ENCODE data around the gene DIDO1. TPM values are rescaled to one million over a fixed set of nuclear protein-coding genes. Genes with fewer than 3 reads are reported as not detected.

DIDO1 gene
- total and polyA plus RNA-seq, 9 donors, result 35.0 to 42.0 (median 38.2) TPM

DNA sequence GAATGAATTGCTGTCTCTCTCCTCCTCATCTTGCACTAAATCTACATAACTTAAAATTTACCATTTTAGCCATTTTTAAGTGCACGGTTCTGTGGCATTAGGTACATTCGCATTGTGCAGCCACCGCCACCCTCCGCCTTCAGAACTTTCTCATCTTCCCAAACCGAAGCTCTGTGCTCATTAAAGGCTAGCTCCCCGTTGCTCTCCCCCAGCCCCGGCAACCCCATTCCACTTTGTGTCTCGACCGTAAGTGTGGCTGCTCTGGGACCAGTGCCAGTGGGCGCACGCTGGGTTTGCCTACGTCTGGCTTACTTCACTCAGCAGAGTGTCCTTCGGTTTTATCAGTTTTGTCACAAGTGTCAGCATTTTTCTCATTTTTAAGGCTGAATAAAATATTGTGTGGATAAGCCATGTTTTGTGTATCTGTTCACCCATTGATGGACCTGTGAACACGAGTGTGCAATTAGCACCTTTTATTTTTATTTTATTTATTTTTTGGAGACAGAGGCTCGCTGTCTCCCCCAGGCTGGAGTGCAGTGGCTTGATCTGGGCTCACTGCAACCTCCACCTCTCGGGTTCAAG is 43.0 kb upstream of the DIDO1 start:
- Histone ChIP-seq H3K36me3 (ENCODE audit: control insufficient read depth, insufficient read depth, low read length) (no peaks in the 10 kb centered on the region), H3K4me1 (ENCODE audit: control insufficient read depth, insufficient read depth, low read length) (peaks cover 14% of the 10 kb centered on the region), H3K27ac (ENCODE audit: low read length) (no peak overlapping the region), H3K27me3 (ENCODE audit: control insufficient read depth, insufficient read depth, low read length) (peaks cover 48% of the 10 kb centered on the region), H3K4me3 (ENCODE audit: low read length) (no peak overlapping the region), H3K9me3 (replicated peaks; ENCODE audit: control insufficient read depth, low read depth, low read length) (no peaks in the 10 kb centered on the region)
- no peak for DNase-seq
- 69% methylated on average over 14 of the region's 16 CpGs for WGBS (ENCODE audit: insufficient coverage)

- H3K36me3 ChIP-seq (ENCODE audit: control insufficient read depth, insufficient read depth, low read length), result no peaks in the 10 kb centered on the region
- H3K27ac ChIP-seq (ENCODE audit: low read length), result no peak overlapping the region
- no peaks in the 10 kb centered on the region for H3K9me3 ChIP-seq (replicated peaks; ENCODE audit: control insufficient read depth, low read depth, low read length)
- DNase-seq, result no peak
- WGBS (ENCODE audit: insufficient coverage), result 66% methylated on average over 9 of the region's 21 CpGs
- peaks cover 41% of the 10 kb centered on the region for H3K27me3 ChIP-seq (ENCODE audit: control insufficient read depth, insufficient read depth, low read length)
- H3K4me3 ChIP-seq (ENCODE audit: low read length), result no peak overlapping the region
- H3K4me1 ChIP-seq (ENCODE audit: control insufficient read depth, insufficient read depth, low read length), result peaks cover 14% of the 10 kb centered on the region
Observed at GRCh38 chr20:62968378-62969178, 42.3 kb upstream of the DIDO1 start.

DNA sequence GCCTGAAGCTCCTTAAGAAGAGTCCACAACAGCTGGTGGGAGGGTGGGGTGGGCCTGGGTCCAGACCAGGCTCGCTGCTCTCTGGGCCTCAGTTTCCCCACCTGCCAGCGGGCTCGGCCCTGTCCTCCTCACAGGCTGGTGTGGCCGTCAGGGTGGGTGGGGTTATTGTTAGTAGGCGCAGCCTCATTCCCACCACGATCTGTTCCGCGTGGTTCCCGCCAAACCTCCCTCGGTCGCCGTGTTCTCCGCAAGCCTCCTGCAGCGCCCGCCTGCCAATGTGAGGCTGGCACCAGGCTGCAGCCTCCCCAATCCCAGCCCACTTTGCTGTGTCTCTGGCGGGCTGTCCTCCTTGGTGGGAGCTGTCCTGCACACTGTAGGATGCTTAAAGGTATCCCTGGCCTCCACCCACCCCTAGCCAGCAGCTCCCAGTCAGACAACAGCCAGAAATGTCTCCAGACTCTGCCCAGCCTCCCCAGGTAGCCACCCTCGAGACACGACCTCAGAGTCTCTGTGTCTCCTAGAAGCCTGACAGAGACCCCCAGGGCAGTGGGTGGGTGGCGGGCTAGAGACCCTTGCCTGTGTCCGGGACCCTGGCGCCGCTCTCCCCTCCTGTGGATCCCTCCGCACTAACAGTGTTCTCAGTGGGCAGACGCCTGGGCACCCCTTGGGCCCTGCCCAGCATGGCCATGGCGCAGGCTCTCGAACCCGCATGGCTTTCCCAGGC is 41.5 kb upstream of the DIDO1 start:
- no peak overlapping the region for H3K27ac ChIP-seq (ENCODE audit: low read length)
- no peak for DNase-seq
- no peaks in the 10 kb centered on the region for H3K9me3 ChIP-seq (replicated peaks; ENCODE audit: control insufficient read depth, low read depth, low read length)
- no peaks in the 10 kb centered on the region for H3K36me3 ChIP-seq (ENCODE audit: control insufficient read depth, insufficient read depth, low read length)
- peaks cover 8% of the 10 kb centered on the region for H3K4me1 ChIP-seq (ENCODE audit: control insufficient read depth, insufficient read depth, low read length)
- no peak overlapping the region for H3K4me3 ChIP-seq (ENCODE audit: low read length)
- WGBS (ENCODE audit: insufficient coverage), result 84% methylated on average over 24 of the region's 27 CpGs
- H3K27me3 ChIP-seq (ENCODE audit: control insufficient read depth, insufficient read depth, low read length), result peaks cover 33% of the 10 kb centered on the region

GRCh38 chr20:62967149-62967501 is 40.8 kb upstream of the DIDO1 start:
- H3K27ac ChIP-seq (ENCODE audit: low read length), result no peak overlapping the region
- peaks cover 4% of the 10 kb centered on the region for H3K4me1 ChIP-seq (ENCODE audit: control insufficient read depth, insufficient read depth, low read length)
- H3K4me3 ChIP-seq (ENCODE audit: low read length), result no peak overlapping the region
- no peaks in the 10 kb centered on the region for H3K36me3 ChIP-seq (ENCODE audit: control insufficient read depth, insufficient read depth, low read length)
- WGBS (ENCODE audit: insufficient coverage), result 83% methylated on average over 6 of the region's 6 CpGs
- DNase-seq, result no peak
- H3K9me3 ChIP-seq (replicated peaks; ENCODE audit: control insufficient read depth, low read depth, low read length), result no peaks in the 10 kb centered on the region
- H3K27me3 ChIP-seq (ENCODE audit: control insufficient read depth, insufficient read depth, low read length), result peaks cover 26% of the 10 kb centered on the region

GRCh38 chr20:62966212-62967148 is 40.2 kb upstream of the DIDO1 start:
- WGBS (ENCODE audit: insufficient coverage), result 92% methylated on average over 20 of the region's 27 CpGs
- no peaks in the 10 kb centered on the region for H3K36me3 ChIP-seq (ENCODE audit: control insufficient read depth, insufficient read depth, low read length)
- H3K4me1 ChIP-seq (ENCODE audit: control insufficient read depth, insufficient read depth, low read length), result peaks cover 9% of the 10 kb centered on the region
- no peaks in the 10 kb centered on the region for H3K9me3 ChIP-seq (replicated peaks; ENCODE audit: control insufficient read depth, low read depth, low read length)
- DNase-seq, result no peak
- H3K27ac ChIP-seq (ENCODE audit: low read length), result no peak overlapping the region
- H3K27me3 ChIP-seq (ENCODE audit: control insufficient read depth, insufficient read depth, low read length), result peaks cover 25% of the 10 kb centered on the region
- no peak overlapping the region for H3K4me3 ChIP-seq (ENCODE audit: low read length)

- Histone ChIP-seq H3K27me3 (ENCODE audit: control insufficient read depth, insufficient read depth, low read length) (peaks cover 18% of the 10 kb centered on the region), H3K4me3 (ENCODE audit: low read length) (no peak overlapping the region), H3K36me3 (ENCODE audit: control insufficient read depth, insufficient read depth, low read length) (no peaks in the 10 kb centered on the region), H3K27ac (ENCODE audit: low read length) (no peak overlapping the region), H3K9me3 (replicated peaks; ENCODE audit: control insufficient read depth, low read depth, low read length) (no peaks in the 10 kb centered on the region), H3K4me1 (ENCODE audit: control insufficient read depth, insufficient read depth, low read length) (peaks cover 10% of the 10 kb centered on the region)
- 62% methylated on average over 19 of the region's 19 CpGs for WGBS (ENCODE audit: insufficient coverage)
- no peak for DNase-seq
Observed at GRCh38 chr20:62965363-62965771, 39.1 kb upstream of the DIDO1 start.

GRCh38 chr20:62964700-62965099 is 38.4 kb upstream of the DIDO1 start:
- H3K27ac ChIP-seq (ENCODE audit: low read length), result no peak overlapping the region
- H3K9me3 ChIP-seq (replicated peaks; ENCODE audit: control insufficient read depth, low read depth, low read length), result no peaks in the 10 kb centered on the region
- peak; percentile 43 for DNase-seq
- H3K27me3 ChIP-seq (ENCODE audit: control insufficient read depth, insufficient read depth, low read length), result peaks cover 12% of the 10 kb centered on the region
- H3K4me3 ChIP-seq (ENCODE audit: low read length), result no peak overlapping the region
- peaks cover 10% of the 10 kb centered on the region for H3K4me1 ChIP-seq (ENCODE audit: control insufficient read depth, insufficient read depth, low read length)
- H3K36me3 ChIP-seq (ENCODE audit: control insufficient read depth, insufficient read depth, low read length), result no peaks in the 10 kb centered on the region
- WGBS (ENCODE audit: insufficient coverage), result 67% methylated on average over 19 of the region's 20 CpGs

DNA sequence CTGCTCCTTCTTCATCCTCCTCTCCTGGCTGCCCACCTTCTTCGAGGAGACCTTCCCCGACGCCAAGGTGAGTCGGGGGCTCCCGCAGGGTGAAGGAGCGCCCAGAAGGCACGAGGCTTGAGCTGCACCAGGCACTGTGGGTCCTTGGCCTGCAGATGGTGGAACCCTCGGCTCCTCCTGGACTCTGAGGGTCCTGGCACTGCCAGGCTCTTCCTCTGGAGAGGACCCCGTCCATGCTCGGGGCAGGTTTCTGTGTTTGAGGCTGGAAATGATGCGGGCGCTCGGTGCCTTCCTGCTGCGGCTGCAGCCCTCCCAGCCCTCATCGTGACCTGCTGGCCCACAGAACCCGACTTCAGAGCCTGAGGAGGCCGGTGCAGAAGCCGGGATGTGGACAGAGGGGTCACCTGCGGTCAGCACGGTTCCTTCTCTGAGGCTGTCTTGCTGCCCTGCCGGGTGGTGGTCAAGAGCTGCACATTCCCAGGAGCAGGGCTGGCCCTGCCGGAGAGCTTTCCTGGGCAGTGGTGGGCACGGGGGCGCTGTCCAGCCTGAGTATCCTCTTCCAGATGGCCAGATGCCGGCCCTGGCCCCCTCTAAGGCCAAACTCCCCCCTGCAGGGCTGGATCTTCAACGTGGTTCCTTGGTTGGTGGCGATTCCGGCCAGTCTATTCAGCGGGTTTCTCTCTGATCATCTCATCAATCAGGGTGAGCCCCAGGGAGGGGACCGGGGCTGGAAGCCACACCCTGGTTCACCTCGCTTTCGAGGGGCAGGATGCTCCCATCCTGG is 37.5 kb upstream of the DIDO1 start:
- H3K27ac ChIP-seq (ENCODE audit: low read length), result no peak overlapping the region
- no peak for DNase-seq

GRCh38 chr20:62962891-62963613 is 36.7 kb upstream of the DIDO1 start:
- H3K4me3 ChIP-seq (ENCODE audit: low read length), result no peak overlapping the region
- peaks cover 10% of the 10 kb centered on the region for H3K4me1 ChIP-seq (ENCODE audit: control insufficient read depth, insufficient read depth, low read length)
- peaks cover 5% of the 10 kb centered on the region for H3K27me3 ChIP-seq (ENCODE audit: control insufficient read depth, insufficient read depth, low read length)
- H3K27ac ChIP-seq (ENCODE audit: low read length), result no peak overlapping the region
- no peaks in the 10 kb centered on the region for H3K9me3 ChIP-seq (replicated peaks; ENCODE audit: control insufficient read depth, low read depth, low read length)
- no peaks in the 10 kb centered on the region for H3K36me3 ChIP-seq (ENCODE audit: control insufficient read depth, insufficient read depth, low read length)
- 94% methylated on average over 22 of the region's 32 CpGs for WGBS (ENCODE audit: insufficient coverage)
- DNase-seq, result no peak

More for the DNA sequence above, 37.5 kb upstream of the DIDO1 start:
- Histone ChIP-seq H3K9me3 (replicated peaks; ENCODE audit: control insufficient read depth, low read depth, low read length) (no peaks in the 10 kb centered on the region), H3K4me1 (ENCODE audit: control insufficient read depth, insufficient read depth, low read length) (peaks cover 10% of the 10 kb centered on the region), H3K27me3 (ENCODE audit: control insufficient read depth, insufficient read depth, low read length) (peaks cover 8% of the 10 kb centered on the region), H3K4me3 (ENCODE audit: low read length) (no peak overlapping the region), H3K36me3 (ENCODE audit: control insufficient read depth, insufficient read depth, low read length) (no peaks in the 10 kb centered on the region)
- WGBS (ENCODE audit: insufficient coverage), result 89% methylated on average over 29 of the region's 32 CpGs

Measured in muscle of leg (tissue), 11 donors.